Stimulated activated CD8-positive, alpha-beta memory T cell treated with anti-CD3 and anti-CD28 coated beads, Interleukin-2, amount 100 ng/mL, for 48 hours (primary cell): ENCODE data around the gene PRKCQ.
"Not testable (repeated sequence)": the region's sequence is repeated elsewhere in the genome, so short reads cannot be mapped to it uniquely, and the experiment has no call there.

Source experiments
- DNase-seq, 2 donors: peaks; one replicate each; pipeline ENCODE4 v3.0.0-alpha.2; 2020; ENCODE audit warnings: low read depth in 2 of 2

The PRKCQ gene

GRCh38 chr10:6595499-6595898, 15.4 kb upstream of the PRKCQ start:
- DNase-seq, result no peak

- DNase-seq, result no peak
These were observed 13.2 kb upstream of the PRKCQ start for GRCh38 chr10:6593241-6593671.

- no peak for DNase-seq
These were observed 12.0 kb upstream of the PRKCQ start for GRCh38 chr10:6592080-6592479.

GRCh38 chr10:6591668-6592067, 11.6 kb upstream of the PRKCQ start:
- no peak for DNase-seq

GRCh38 chr10:6590100-6590499, 10.0 kb upstream of the PRKCQ start:
- DNase-seq, result no peak

DNA sequence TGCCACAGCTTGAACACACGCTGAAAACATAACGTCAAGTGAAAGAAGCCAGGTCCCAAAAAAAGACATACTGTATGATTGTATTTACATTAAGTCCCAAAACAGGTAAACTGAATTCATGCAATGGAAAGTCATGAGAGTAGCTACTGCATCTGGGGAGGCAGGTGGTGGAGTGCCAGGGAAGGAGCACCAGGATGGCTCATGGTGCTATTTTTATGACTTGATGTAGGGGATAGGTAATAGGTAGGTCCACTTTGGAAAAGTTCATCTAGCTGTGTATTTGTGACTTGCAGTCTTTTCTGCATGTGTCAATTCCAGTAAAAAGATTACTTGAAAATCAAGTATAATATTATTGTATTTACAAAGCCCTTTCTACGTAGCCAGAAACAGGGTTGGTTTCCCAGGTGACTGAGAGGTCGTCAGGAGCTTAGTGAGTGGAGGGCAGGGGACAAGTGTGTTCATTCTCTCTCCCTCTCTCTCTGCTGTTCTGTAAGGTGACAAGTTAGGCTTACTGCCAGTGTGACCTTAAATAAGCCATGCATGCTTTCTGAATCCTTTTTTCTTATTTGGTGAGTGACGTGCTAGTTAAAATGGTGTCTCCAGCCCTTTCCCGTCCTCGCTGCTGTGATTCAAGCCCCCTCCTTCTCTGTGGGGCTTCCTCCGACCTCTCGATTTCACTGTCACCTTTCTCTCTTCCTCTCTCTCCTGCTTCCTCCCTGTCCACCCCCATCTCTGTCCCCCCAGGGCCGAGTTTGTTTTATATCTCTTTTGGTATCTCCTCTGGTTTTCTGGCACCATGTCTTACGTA, 9.4 kb upstream of the PRKCQ start:
- no peak for DNase-seq

DNA sequence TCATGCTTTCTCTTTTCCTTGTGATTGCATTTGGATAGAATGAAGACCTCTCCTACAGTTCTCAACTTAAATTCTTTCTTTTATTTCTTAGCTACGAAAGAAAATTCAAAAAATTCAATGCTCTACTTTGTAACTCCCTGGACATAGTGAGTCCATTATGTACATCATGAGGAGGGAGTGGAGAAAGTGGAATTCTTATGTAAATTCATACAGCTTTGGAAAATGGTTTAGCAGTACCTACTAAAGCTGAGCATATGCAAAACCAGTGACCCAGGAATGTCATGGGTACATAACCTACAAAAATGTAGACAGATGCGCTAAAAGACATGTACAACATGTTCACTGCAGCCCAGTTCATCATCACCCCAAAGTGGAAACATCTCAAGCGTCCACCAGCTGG, 8.8 kb upstream of the PRKCQ start:
- no peak for DNase-seq

GRCh38 chr10:6588082-6588481, 8.0 kb upstream of the PRKCQ start:
- DNase-seq, result no peak

DNA sequence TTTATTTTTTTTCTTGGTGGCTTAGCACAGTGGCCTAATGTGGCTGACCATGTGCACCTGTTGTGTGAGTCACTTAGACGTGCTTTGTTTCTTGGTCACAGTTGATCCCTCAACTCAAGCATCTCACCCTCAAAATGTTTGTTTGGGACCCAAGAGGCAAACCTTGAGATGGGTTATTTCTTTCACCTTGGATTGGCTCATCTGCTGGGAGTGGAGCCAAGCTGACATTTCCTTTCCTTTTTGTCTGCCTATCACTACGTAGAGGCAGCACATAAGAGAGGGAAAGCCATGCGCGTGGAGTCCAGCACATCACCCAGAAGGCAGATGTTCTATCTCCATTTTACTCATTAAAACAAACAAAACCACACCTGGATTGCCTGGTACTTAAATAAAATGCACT, 6.4 kb upstream of the PRKCQ start:
- no peak for DNase-seq

DNA sequence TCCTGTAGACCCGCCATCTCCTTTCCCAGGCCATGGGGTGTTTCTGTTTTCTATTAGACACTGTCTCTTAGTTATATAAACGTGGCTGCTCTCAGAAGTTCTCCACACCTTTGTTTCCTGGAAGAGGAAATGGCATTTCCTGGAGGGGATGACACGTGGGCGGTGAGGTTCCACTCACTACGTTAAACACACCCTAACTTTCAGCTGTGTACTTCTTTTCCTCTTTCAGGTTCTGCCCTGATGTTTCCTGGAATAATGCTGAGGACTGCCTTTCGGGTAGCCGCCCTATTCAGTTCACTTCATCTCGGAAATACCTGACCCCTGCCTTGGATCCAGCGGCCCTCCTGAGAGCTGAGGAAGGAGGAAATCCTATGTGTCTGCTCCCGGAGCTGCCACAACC, 3.4 kb upstream of the PRKCQ start:
- peak; percentile 64 to 65 for DNase-seq

- not testable (repeated sequence) for DNase-seq
These were observed 2.8 kb upstream of the PRKCQ start for GRCh38 chr10:6582913-6583312.

- no peak for DNase-seq
These were observed 2.2 kb upstream of the PRKCQ start for GRCh38 chr10:6582298-6582697.

- no peak for DNase-seq
These were observed 1.7 kb upstream of the PRKCQ start for GRCh38 chr10:6581778-6582228.

- not testable (repeated sequence) for DNase-seq
These were observed 1.1 kb upstream of the PRKCQ start for GRCh38 chr10:6581223-6581622.

- DNase-seq, result peak; percentile 80 to 84
These were observed 378 bp upstream of the PRKCQ start for GRCh38 chr10:6580279-6581029.

DNA sequence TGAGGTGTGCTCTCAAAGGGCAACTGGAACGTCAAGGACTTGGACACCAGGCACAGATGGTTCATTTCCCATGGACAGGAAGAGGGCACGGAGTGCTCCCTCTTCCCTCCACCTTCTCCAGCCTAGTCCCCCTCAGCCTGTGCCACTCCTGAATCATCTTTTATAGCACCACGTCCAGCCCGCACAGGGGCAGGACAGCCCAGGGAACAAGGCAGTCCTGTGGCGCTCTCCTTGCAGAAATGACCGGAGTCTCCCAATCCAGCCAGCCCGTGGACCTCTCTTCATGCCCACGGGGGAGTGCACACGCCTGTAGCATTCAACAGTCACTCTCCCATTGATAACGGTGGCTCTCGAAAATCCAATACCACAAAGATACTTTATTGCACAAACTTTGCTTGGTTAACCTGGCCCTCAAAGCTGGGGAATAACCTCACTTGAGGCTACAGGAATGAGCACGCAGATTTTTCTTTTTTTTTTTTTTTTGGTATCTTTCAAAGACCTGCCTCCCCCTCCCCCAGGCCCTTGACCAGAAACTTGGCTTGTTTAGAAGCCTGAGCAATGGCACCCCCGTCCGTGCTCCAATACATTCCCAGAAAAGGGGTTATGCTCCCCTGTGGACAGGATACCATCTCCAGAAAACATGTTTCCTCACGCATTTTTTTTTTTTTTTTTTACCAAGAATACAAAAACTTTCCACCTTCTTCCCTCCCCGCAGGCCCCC, 733 bp downstream of the PRKCQ start:
- no peak for DNase-seq

GRCh38 chr10:6578795-6579182, 1.3 kb downstream of the PRKCQ start:
- no peak for DNase-seq

DNA sequence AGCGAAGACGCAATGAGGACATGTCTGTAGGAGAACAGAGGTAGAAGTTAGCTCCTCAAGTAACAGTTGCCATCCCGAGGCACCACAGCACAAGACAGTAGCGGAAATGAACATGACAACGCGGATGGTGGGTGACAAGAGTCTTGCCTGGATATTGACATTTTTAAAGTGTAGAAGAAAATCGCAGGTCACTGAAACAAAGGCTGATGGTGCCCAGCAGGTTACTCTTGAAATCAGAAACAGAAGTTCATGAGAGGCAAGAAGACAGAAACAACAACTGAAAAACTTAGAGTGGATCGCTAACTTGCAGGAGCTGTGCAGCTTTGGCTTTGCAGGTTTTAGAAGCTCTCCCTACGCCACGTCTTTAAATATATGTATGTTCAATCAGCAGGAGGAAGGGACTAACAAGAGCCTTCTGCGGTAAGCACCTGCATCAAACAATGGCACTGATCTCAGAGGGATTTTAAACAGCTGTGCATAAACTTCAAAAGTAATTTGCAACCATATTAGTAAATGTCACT, 1.8 kb downstream of the PRKCQ start:
- no peak for DNase-seq

DNA sequence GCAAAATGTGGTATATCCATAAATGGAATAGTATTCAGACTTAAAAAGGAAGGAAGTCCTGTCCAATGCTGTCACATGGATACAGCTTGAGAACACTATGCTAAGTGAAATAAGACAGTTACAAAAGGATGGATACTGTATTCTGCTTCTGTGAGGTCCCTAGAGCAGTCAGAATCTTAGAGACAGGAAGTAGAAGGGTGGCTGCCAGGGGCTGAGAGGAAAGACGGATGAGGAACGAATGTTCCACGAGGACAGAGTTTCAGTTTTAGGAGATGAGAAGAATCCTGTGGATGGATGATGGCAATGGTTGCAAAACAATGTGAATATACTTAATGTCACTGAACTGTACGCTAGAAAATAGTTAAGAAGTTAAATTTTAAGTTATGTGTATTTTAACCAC, 3.8 kb downstream of the PRKCQ start:
- no peak for DNase-seq

DNA sequence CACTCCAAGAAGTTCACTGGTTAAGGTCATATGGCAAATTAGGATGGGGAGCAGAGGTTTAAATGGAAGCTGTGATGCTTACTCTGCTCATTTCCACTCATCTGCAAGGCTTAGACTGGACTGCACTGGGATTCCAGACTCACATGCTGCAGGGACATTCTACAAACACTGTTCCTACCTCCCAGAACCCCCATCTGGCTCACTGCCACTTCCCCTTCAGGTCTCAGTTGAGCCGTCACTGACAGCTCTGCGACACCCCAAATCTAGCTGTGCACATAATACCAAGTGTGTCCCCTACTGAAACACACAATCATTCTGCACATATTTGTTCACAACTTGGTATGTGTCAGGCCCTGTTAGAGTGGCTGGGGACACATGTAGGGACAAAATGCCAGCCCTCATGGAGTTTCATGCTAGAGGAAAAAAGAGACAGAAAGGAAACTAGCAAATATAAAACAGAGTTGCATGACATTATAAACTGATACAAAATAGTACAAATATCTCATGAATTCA, 5.4 kb downstream of the PRKCQ start:
- no peak for DNase-seq

DNA sequence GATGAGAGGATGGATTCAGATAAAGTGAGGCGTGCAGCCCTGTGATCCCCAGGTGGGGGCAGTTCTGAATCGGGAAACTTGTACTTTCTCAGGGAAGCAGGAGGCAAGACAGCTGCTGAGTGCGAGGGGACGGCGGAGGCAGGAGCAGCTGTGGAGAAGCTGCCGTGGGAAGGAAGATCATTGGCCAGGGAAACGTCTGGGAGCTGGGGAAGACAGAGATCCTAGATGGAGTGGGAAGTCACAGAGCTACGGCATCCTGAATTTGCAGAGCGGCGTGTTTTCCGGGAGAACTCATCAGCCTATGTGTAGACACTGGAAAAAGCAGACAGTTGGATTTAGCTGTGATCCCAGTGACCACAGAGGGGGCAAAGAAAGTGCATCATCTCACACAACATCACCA, 9.2 kb downstream of the PRKCQ start:
- DNase-seq, result no peak

DNA sequence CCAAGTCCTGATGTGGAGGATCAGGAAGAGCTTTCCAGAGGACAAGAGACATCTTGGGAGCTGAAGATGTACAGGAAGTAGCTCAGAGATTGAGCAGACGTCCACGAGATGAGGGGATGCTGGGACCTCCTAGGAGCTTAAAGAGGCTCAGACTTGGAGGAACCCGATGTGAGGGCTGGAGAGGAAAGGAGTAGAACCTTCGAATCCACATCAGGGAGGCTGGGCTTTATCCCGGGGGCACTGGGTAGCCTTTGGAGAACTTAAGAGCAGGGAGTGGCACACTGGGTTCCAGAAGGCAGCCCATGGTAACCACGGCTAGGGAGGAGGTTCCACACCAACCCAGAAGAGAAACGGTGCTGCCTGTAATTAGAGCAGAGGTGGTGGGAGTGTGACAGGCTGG, 10.8 kb downstream of the PRKCQ start:
- DNase-seq, result no peak
